ENCODE measurements around the gene EPHB1. TPM values are rescaled to one million over a fixed set of nuclear protein-coding genes. Genes with fewer than 3 reads are reported as not detected.

EPHB1 gene
- total RNA-seq, 1 experiment from 2014 or later, result 2.8 TPM

GRCh38 chr3:134895181-134895580 is 100.1 kb downstream of the EPHB1 start:
- Histone ChIP-seq H2BK15ac (ENCODE audit: low read depth, low read length) (no peak overlapping the region), H3K18ac (ENCODE audit: insufficient read length, low read depth, low read length) (no peak overlapping the region), H3K56ac (ENCODE audit: insufficient read length, low read depth, low read length) (no peak overlapping the region), H2BK20ac (ENCODE audit: low read depth, low read length, poor library complexity, severe bottlenecking) (no peak overlapping the region), H2AK5ac (ENCODE audit: insufficient read length, low read length) (no peak overlapping the region), H3K4ac (ENCODE audit: low read depth, low read length) (no peak overlapping the region), H2BK5ac (ENCODE audit: insufficient read length, low read length) (no peak overlapping the region), H3K79me2 (ENCODE audit: insufficient read depth, low read length) (no peaks in the 10 kb centered on the region), H4K5ac (ENCODE audit: insufficient read length, low read depth, low read length) (no peak overlapping the region), H3K23me2 (ENCODE audit: insufficient read length, low read depth, low read length, poor library complexity, severe bottlenecking) (no peaks in the 10 kb centered on the region), H3K23ac (ENCODE audit: insufficient read length, low read depth, low read length) (no peak overlapping the region), H3T11ph (ENCODE audit: low read length) (no peak overlapping the region), H4K91ac (ENCODE audit: insufficient read length, low read depth, low read length) (no peak overlapping the region), H3K9ac (ENCODE audit: extremely low read depth, insufficient read length, low read length) (no peak overlapping the region), H2AFZ (ENCODE audit: low read length) (no peak overlapping the region), H3K27ac (ENCODE audit: insufficient read length, low read depth, low read length) (no peak overlapping the region), H2BK12ac (ENCODE audit: insufficient read length, low read depth, low read length) (no peak overlapping the region), H4K8ac (replicated peaks; ENCODE audit: insufficient read length, low read depth, low read length) (no peak overlapping the region), H3K4me1 (ENCODE audit: insufficient read depth, low read length) (peaks cover 6% of the 10 kb centered on the region; the same call in 1 of the 2 replicates), H3K27me3 (ENCODE audit: insufficient read depth, low read length) (peaks cover 30% of the 10 kb centered on the region), H4K20me1 (ENCODE audit: control insufficient read depth, insufficient read depth, insufficient read length) (no peaks in the 10 kb centered on the region), H3K79me1 (ENCODE audit: insufficient read depth, low read depth, low read length, poor library complexity, severe bottlenecking) (no peaks in the 10 kb centered on the region), H2BK120ac (ENCODE audit: low read depth, low read length, poor library complexity, severe bottlenecking) (no peak overlapping the region), H3K4me2 (ENCODE audit: insufficient read depth, insufficient read length, low read length) (no peak overlapping the region), H3K14ac (ENCODE audit: insufficient read depth, low read length) (no peak overlapping the region), H3K9me3 (ENCODE audit: control insufficient read depth, low read depth, low read length) (no peaks in the 10 kb centered on the region)
- H3K4me3 Mint-ChIP-seq, result no peak overlapping the region
- peaks cover 64% of the 10 kb centered on the region for H3K27me3 Mint-ChIP-seq (ENCODE audit: low read depth)
- no peak overlapping the region for H3K27ac Mint-ChIP-seq
- TF ChIP-seq CTCF (conservative IDR thresholded peaks at IDR 0.05), result no peak
- peaks cover 0 to 3% (median 0%) of the 10 kb centered on the region in 3 experiments; a peak in 1 of 7 replicates for H3K36me3 Mint-ChIP-seq (ENCODE audit: insufficient read depth in 1 of 3, low read depth in 3 of 3)
- peaks cover 18 to 20% of the 10 kb centered on the region in 2 experiments for H3K4me1 Mint-ChIP-seq
- peaks cover 0 to 5% of the 10 kb centered on the region in 2 experiments; a peak in 1 of 5 replicates for H3K9me3 Mint-ChIP-seq
- no CpG with 5 or more reads among the region's 2 CpGs for WGBS (ENCODE audit: extremely low coverage, insufficient read length, low lambda C conversion rate)
- DNase-seq, result no peak

Measured in H9 (cell line).